Rectal smooth muscle tissue (tissue), 1 donor: ENCODE results near the gene SLC6A17.

ENCODE experiments used
- H3K27ac ChIP-seq: one replicate; pipeline ENCODE4 v1.7.0; 2013; ENCODE audit warnings: low read depth, low read length, inconsistent platforms
- H3K27me3 ChIP-seq: one replicate; pipeline ENCODE4 v1.7.0; 2013; ENCODE audit warnings: low read length; ENCODE audit not compliant: control insufficient read depth, insufficient read depth
- H3K36me3 ChIP-seq: one replicate; pipeline ENCODE4 v1.7.0; 2013; ENCODE audit warnings: low read length; ENCODE audit not compliant: control insufficient read depth, insufficient read depth
- H3K4me1 ChIP-seq: one replicate; pipeline ENCODE4 v1.7.0; 2013; ENCODE audit warnings: low read length; ENCODE audit not compliant: control insufficient read depth, insufficient read depth
- H3K4me3 ChIP-seq: one replicate; pipeline ENCODE4 v1.7.0; 2013; ENCODE audit warnings: low read length
- H3K9ac ChIP-seq: one replicate; pipeline ENCODE4 v1.7.0; 2013; ENCODE audit warnings: low read length

The SLC6A17 gene

DNA sequence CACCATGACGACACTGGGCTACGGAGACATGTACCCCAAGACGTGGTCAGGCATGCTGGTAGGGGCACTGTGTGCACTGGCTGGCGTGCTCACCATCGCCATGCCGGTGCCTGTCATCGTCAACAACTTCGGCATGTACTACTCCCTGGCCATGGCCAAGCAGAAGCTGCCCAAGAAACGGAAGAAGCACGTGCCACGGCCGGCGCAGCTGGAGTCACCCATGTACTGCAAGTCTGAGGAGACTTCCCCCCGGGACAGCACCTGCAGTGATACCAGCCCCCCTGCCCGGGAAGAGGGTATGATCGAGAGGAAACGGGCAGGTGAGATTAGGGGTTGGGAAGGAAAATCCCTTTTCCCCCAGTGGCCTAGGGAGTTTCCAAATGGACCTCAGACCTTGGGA lies 73.3 kb downstream of the SLC6A17 start:
- Histone ChIP-seq H3K27me3 (no peaks in the 10 kb centered on the region), H3K27ac (no peak overlapping the region), H3K9ac (no peak overlapping the region), H3K36me3 (peaks cover 2% of the 10 kb centered on the region), H3K4me1 (no peaks in the 10 kb centered on the region), H3K4me3 (no peak overlapping the region)

DNA sequence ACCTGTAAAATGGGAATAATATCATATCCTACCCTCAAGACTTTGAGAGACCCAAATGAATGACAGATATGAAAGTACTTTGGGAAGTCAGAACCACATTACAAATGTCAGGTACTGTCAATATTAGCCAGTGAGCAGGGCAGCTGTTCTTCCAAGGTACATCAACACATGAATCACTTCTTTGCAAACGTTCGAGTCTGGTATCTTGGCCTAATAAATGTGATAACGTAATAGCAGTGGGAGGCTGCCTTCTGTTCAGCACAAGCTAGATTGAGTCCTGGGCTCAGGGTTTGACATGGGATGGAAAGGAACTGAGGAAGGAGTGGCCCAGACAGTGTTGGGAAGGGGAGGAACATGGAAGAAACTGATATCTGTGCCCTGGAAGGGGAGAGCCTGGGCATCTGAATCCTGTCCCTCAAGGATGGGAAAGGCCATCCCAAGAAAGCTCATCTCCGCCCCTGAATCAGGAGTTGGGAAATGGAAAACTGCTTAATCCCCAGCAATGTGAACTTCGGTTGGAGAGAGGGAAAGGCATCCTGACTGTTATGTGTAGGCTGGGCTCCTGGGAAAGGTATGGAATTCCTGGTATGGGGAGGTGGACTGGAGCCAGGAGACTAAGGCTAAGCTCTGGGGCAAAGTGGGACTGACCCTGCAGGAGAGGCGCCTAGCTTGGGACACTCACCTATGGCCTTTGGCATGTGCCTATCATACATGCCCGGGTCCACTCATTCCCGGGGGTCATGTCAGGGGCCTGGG lies 74.1 kb downstream of the SLC6A17 start:
- Histone ChIP-seq H3K4me1 (no peaks in the 10 kb centered on the region), H3K27ac (no peak overlapping the region), H3K36me3 (peaks cover 2% of the 10 kb centered on the region), H3K9ac (no peak overlapping the region), H3K27me3 (no peaks in the 10 kb centered on the region), H3K4me3 (no peak overlapping the region)

DNA sequence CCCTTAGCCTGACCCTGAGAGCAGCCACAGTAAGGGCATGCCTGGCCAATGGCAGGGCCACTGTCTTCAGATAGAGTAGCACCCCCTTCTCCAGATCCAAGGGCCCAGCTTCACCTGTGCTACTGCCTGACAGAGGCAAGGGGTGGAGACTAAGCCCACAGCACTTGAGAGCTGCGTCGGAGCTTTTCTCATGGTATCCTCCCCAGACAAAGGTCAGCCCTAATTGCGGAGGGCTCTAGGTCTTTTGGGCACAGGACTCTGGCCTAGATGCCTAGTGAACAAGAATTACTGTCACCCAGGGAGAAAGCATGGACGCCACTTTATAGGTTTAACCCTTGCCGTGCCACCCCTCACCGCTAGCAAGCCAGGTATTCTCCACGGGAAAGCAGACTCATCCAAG lies 74.9 kb downstream of the SLC6A17 start:
- no peak overlapping the region for H3K9ac ChIP-seq
- H3K27ac ChIP-seq: no peak overlapping the region
- H3K27me3 ChIP-seq: no peaks in the 10 kb centered on the region
- H3K4me3 ChIP-seq: no peak overlapping the region
- peaks cover 2% of the 10 kb centered on the region for H3K36me3 ChIP-seq
- no peaks in the 10 kb centered on the region for H3K4me1 ChIP-seq

DNA sequence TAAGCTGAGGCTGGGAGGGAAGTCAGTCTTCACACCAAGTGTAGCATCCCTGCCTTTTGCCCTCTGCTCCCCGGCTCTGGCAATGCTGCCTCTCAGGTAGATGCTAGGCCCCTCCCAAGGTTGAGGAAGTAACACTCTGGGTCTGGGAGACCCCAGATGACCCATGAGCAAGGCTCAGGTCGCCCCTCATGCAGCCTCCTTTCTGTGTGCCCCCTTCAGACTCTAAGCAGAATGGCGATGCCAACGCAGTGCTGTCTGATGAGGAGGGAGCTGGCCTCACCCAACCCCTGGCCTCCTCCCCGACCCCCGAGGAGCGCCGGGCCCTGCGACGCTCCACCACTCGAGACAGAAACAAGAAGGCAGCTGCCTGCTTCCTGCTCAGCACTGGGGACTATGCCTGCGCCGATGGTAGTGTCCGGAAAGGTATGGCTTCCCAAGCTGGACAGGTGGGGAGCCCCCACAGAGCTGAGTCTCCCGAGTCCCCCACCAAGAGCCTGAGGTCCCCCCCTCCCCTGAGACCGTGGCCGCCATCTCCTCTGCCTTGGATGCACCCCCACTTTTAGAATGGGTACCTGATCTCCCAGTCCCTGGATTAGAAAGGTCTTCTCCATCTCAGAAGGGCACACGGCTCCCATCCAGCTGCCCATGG lies 75.6 kb downstream of the SLC6A17 start:
- Histone ChIP-seq H3K27ac (no peak overlapping the region), H3K9ac (no peak overlapping the region), H3K4me1 (no peaks in the 10 kb centered on the region), H3K27me3 (no peaks in the 10 kb centered on the region), H3K36me3 (peaks cover 2% of the 10 kb centered on the region), H3K4me3 (no peak overlapping the region)

DNA sequence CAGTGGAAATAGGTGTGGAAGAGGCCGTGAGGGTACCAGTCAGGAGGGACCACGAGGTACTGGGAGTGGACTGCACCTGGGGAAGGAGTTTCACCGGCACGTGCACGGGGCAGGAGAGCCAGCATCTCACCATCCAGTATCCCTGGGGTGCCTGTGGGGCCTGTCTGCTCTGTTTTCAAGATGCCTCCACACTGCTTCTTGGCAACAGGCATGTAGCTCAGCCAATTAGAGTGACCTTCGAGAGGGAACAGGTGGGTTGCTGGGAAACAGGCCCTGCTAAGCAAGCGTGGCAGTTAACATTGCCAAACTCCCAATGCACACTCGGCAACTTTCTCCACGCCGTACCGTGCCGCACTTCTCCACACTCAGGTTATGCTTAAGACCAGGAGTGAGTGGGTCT lies 77.5 kb downstream of the SLC6A17 start:
- Histone ChIP-seq H3K27me3 (no peaks in the 10 kb centered on the region), H3K27ac (no peak overlapping the region), H3K4me3 (no peak overlapping the region), H3K36me3 (peaks cover 2% of the 10 kb centered on the region), H3K9ac (no peak overlapping the region), H3K4me1 (no peaks in the 10 kb centered on the region)

DNA sequence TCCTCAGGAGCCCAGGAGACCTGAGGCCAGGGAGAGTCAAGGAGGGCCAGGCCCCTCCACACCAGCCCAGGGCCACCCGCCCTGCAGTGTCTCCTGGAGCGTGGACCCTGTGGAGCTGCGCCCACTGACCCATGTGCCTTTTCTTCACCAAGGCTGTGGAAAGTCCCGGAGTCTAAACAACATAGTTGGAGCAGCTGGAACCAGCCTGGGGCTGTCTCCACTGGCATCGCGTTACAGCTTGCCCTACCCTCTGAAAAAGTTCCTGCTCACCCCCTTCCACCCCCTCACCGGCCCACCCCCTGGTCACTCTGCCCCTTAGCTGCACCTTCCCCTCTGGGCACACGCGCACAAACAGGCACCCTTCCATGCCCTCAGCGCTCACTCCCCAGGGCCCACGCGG lies 78.1 kb downstream of the SLC6A17 start:
- Histone ChIP-seq H3K4me3 (no peak overlapping the region), H3K36me3 (peaks cover 2% of the 10 kb centered on the region), H3K4me1 (no peaks in the 10 kb centered on the region), H3K9ac (no peak overlapping the region), H3K27me3 (no peaks in the 10 kb centered on the region), H3K27ac (no peak overlapping the region)

DNA sequence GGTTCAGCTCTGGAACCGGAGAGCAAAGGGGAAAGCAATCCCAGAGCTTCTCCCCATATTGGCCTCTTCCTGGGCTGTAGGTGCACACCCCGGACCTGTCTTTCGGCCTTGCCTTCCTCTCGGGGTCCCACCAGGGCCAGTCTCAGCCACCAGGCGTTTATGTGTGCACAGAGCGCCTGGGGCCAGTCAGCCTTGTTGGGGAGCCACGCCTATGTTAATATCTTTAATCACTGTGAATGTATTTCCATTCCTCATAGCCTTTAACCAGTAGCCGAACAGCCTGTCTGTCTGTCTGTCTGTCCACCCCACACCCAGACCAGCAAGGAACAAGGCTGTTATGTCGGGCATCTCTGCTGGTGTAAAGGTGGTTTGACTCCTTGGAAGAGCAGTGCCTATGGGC lies 78.6 kb downstream of the SLC6A17 start:
- Histone ChIP-seq H3K27me3 (no peaks in the 10 kb centered on the region), H3K4me3 (no peak overlapping the region), H3K36me3 (peaks cover 2% of the 10 kb centered on the region), H3K4me1 (no peaks in the 10 kb centered on the region), H3K9ac (no peak overlapping the region), H3K27ac (no peak overlapping the region)

DNA sequence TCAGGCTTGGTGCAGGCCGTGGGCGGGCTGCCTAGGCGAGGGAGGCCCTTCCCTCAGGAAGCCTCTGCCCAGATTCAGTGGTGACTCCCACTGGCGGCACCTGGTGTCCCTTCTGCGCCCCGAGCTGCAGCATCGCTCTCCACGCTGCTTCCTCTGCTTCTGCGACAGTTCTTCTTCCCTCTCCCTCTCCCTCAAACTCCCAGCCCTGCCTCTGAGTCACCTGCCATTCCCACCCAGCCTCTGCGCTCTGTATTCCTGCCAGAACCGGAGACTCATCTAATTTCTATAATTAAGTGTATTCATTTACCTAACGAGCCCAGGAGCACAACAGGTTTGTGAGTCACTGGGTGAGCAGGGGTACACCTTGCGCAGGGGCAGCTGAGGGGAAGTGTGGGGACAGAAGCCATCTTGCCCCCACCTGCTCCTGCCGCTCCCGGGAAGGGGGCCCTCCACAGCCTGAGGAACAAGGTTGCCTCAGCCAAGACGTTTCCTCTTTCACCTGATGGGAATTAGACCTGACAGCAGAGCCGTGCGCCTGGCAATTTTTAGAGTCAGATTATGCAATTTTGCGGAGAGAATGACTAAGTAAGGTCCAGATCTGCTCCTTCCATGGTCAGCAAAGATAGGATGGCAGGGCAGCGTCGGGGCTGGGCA lies 79.2 kb downstream of the SLC6A17 start:
- Histone ChIP-seq H3K4me1 (no peaks in the 10 kb centered on the region), H3K9ac (no peak overlapping the region), H3K36me3 (peaks cover 2% of the 10 kb centered on the region), H3K27ac (no peak overlapping the region), H3K4me3 (no peak overlapping the region), H3K27me3 (no peaks in the 10 kb centered on the region)

DNA sequence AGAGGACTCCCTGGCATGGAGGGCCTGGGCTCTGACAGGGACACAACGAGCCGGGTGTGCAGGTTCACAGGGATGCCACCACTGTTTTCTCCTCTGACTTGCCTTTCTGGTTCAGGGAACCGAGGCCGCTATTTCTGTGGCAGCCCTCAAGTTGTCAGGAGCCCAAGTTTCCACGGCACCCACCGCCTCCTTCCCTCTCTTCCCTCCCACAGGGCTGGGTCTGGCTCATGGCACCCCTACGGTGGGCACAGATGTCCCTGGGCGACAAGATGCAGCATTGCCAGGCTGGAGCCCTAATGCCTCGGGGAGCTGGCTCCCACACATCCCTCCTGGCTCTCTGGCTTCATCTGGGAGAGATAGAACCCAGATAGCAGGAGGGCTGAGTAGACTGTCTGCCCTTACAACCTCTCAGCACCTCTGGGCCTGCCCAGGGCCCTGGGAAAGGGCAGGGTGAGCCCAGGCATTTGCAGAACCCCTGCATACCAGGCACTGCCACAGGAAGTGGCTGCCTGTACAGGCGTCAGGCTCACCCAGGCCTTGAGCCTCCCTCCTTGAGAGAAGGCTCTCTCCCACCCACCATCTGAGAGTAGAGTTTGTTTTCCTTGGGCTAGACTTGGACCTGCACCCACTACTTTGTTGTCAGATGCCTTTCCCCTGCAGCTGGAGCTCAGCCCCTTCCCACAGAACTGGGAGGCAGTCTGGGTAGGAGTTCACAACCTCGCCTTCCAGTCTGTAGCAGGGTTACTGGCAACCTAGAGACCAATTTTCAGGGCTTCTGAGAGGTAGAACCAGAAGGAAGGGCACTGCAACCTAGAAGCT lies 80.3 kb downstream of the SLC6A17 start:
- Histone ChIP-seq H3K27me3 (no peaks in the 10 kb centered on the region), H3K4me3 (no peak overlapping the region), H3K4me1 (no peaks in the 10 kb centered on the region), H3K36me3 (peaks cover 2% of the 10 kb centered on the region), H3K9ac (no peak overlapping the region), H3K27ac (no peak overlapping the region)

DNA sequence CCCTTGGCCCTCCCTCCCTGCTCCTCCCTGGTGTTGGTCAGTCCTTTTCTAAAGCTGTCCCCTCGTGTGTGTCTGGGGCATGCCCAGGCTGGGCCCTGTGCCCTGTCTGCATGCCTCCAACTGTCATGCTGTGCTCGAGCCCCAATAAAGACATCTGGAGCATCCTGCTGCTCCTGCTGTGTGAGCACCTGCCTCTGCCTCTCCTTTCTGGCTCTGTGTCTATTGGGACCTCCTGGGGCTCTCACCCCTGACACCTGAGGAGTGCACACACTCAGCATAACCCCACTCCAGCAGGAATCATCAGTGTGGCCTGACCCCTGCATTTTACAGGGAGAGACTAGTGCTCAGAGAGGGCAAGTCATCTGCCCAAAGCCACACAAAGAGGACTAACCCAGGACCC lies 83.6 kb downstream of the SLC6A17 start:
- H3K4me3 ChIP-seq: no peak overlapping the region
- no peaks in the 10 kb centered on the region for H3K36me3 ChIP-seq
- H3K4me1 ChIP-seq: no peaks in the 10 kb centered on the region
- no peaks in the 10 kb centered on the region for H3K27me3 ChIP-seq
- H3K9ac ChIP-seq: no peak overlapping the region
- no peak overlapping the region for H3K27ac ChIP-seq

DNA sequence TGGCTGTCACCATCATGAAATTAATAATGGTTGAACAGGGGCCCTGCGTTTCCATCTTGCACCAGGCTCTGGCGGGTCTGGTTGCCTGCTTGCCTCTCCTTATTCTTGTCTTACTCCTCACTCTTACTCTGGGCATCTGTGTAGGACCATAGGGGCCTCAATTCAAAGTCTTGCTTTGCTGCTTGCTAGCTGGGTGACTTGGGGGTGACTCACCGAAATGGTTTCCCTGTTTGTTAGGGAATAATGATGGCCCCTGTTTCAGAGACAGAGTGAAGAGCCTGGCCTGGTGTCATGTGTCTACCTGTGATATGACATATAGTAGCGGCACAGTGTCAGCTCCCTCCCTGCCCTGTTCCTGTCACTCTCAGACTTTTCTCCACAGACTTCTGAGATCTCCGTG lies 84.4 kb downstream of the SLC6A17 start:
- H3K27ac ChIP-seq: no peak overlapping the region
- H3K27me3 ChIP-seq: no peaks in the 10 kb centered on the region
- no peaks in the 10 kb centered on the region for H3K4me1 ChIP-seq
- H3K36me3 ChIP-seq: no peaks in the 10 kb centered on the region
- no peak overlapping the region for H3K9ac ChIP-seq
- no peak overlapping the region for H3K4me3 ChIP-seq

DNA sequence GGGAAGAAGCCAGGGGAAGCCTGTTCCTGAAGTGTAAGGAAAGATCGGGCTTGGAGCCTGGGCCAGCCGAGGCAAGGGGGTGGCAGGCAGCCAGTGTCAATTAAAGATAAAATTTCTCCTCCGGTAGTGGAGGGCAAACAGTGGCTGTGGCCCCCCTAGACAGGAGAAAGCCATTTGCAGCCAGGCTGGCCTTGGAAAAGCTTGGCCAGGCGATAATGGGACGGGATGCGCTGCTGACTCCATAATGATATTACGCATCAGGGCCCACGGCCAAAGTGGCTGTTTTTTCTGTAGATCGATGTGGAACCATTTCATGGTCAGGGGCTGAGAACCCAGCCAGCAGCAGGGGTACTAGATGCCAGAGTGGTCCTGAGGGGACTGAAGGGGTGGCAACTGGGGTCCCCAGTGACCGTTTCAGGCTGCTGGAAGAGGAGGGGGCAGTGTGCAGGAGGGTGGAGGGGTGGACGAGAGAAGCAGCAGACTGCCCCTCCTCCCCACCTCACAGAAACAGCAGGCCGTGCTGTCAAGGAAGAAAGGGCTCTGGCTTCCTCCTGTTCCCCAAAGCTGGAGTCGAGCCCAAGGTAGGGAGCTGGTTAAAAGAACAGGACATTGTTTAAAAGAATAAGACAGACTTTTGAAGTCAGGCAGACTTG lies 85.0 kb downstream of the SLC6A17 start:
- no peak overlapping the region for H3K4me3 ChIP-seq
- no peaks in the 10 kb centered on the region for H3K36me3 ChIP-seq
- H3K27ac ChIP-seq: peak overlapping the region; percentile 14
- H3K4me1 ChIP-seq: no peaks in the 10 kb centered on the region
- no peaks in the 10 kb centered on the region for H3K27me3 ChIP-seq
- no peak overlapping the region for H3K9ac ChIP-seq
